GM23338 (cell line): Measurements from ENCODE around the gene XRN1. TPM values are rescaled to one million over a fixed set of nuclear protein-coding genes. Genes with fewer than 3 reads are reported as not detected.

ENCODE experiments used
- polyA plus RNA-seq: library from polyadenylated mRNA; unstranded; fragments of >200 nt; fragmentation: Nextera tagmentation; extraction: Ambion mirVana; gene quantifications from 2 replicates; pipeline ENCODE4 v1.2.1, GENCODE V29; 2016
- small RNA-seq: library from RNA; depleted of rRNA; stranded (forward); fragments of <200 nt; gene quantifications from one replicate; pipeline ENCODE3, GENCODE V24; 2014; ENCODE audit warnings: low replicate concordance
- total RNA-seq: library from RNA; depleted of rRNA; stranded (reverse); fragments of >200 nt; shearing (Covaris generic); gene quantifications from 2 replicates; pipeline ENCODE4 v1.2.3, GENCODE V29; 2014; rRNA removed

XRN1 gene
- total and polyA plus RNA-seq, 2 experiments from 2014 or later, result 10.9 to 16.6 TPM

Small RNA genes lying within 50 kb of the gene (small RNA-seq; reads per million reads assigned to genes)
- gene RNU1-100P (not detected), gene RNU6-1294P (not detected)

Other genes starting within 250 kb of the XRN1 start
- 10.5 and 19.5 TPM in 2 replicates for gene GK5, start 222.5 kb downstream of the XRN1 start, total RNA-seq
- 3.9 and 5.3 TPM in 2 replicates for gene GK5, start 222.5 kb downstream of the XRN1 start, polyA plus RNA-seq
- 32.4 and 39.1 TPM in 2 replicates for gene ATR, start 130.7 kb upstream of the XRN1 start, total RNA-seq
- 28.4 and 29.7 TPM in 2 replicates for gene ATR, start 130.7 kb upstream of the XRN1 start, polyA plus RNA-seq
- gene PLS1, start 148.4 kb upstream of the XRN1 start, total RNA-seq, result 39.0 and 42.2 TPM in 2 replicates
- 18.0 and 18.4 TPM in 2 replicates for gene PLS1, start 148.4 kb upstream of the XRN1 start, polyA plus RNA-seq